Right lobe of liver (tissue), 4 donors: ENCODE data around the gene CDC25A.
"Not testable (repeated sequence)": the region's sequence is repeated elsewhere in the genome, so short reads cannot be mapped to it uniquely, and the experiment has no call there.

Experiments
- POLR2A ChIP-seq: fragments of 450-650 bp; IDR thresholded peaks from one replicate; pipeline ENCODE4 v1.6.1; 2017; ENCODE audit warnings: antibody characterized with exemption, mild to moderate bottlenecking
- TF ChIP-seq, protein P1 (sequence below), 4 donors: fragments of 200-600 bp in 3 of 4; fragments of 450-650 bp in 1 of 4; IDR thresholded peaks; one replicate each; pipeline versions ENCODE4 v1.5.1 to v1.8.0; 2016 to 2022; ENCODE audit warnings: antibody characterized with exemption in 4 of 4, mild to moderate bottlenecking in 2 of 4
- donor health status: DM: no; HTN: no; CAD: no.
- donor health status: DM: no; HTN: no; CAD: no.
- donor health status: DM: no; HTN: yes; CAD: no.

DNA sequence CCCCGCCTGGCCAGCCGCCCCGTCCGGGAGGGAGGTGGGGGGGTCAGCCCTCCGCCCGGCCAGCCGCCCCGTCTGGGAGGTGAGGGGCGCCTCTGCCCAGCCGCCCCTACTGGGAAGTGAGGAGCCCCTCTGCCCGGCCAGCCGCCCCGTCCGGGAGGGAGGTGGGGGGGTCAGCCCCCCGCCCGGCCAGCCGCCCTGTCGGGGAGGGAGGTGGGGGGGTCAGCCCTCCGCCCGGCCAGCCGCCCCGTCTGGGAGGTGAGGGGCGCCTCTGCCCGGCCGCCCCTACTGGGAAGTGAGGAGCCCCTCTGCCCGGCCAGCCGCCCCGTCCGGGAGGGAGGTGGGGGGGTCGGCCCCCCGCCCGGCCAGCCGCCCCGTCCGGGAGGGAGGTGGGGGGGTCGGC lies 23.6 kb upstream of the CDC25A start:
- TF ChIP-seq POLR2A, result not testable (repeated sequence)
- TF ChIP-seq, protein P1, sequence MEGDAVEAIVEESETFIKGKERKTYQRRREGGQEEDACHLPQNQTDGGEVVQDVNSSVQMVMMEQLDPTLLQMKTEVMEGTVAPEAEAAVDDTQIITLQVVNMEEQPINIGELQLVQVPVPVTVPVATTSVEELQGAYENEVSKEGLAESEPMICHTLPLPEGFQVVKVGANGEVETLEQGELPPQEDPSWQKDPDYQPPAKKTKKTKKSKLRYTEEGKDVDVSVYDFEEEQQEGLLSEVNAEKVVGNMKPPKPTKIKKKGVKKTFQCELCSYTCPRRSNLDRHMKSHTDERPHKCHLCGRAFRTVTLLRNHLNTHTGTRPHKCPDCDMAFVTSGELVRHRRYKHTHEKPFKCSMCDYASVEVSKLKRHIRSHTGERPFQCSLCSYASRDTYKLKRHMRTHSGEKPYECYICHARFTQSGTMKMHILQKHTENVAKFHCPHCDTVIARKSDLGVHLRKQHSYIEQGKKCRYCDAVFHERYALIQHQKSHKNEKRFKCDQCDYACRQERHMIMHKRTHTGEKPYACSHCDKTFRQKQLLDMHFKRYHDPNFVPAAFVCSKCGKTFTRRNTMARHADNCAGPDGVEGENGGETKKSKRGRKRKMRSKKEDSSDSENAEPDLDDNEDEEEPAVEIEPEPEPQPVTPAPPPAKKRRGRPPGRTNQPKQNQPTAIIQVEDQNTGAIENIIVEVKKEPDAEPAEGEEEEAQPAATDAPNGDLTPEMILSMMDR (IDR thresholded peaks at IDR 0.05), result not testable (repeated sequence)
